ENCODE measurements around the gene PIGL.

GRCh38 chr17:16197276-16197675 is 19.7 kb upstream of the PIGL start:
- TF ChIP-seq POLR2A (IDR thresholded peaks at IDR 0.05; ENCODE audit: low read depth, low read length) = no peak
- TF ChIP-seq, protein P1, sequence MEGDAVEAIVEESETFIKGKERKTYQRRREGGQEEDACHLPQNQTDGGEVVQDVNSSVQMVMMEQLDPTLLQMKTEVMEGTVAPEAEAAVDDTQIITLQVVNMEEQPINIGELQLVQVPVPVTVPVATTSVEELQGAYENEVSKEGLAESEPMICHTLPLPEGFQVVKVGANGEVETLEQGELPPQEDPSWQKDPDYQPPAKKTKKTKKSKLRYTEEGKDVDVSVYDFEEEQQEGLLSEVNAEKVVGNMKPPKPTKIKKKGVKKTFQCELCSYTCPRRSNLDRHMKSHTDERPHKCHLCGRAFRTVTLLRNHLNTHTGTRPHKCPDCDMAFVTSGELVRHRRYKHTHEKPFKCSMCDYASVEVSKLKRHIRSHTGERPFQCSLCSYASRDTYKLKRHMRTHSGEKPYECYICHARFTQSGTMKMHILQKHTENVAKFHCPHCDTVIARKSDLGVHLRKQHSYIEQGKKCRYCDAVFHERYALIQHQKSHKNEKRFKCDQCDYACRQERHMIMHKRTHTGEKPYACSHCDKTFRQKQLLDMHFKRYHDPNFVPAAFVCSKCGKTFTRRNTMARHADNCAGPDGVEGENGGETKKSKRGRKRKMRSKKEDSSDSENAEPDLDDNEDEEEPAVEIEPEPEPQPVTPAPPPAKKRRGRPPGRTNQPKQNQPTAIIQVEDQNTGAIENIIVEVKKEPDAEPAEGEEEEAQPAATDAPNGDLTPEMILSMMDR (IDR thresholded peaks at IDR 0.05; ENCODE audit: extremely low read depth in 1 of 2, insufficient read depth in 1 of 2, low read depth in 1 of 2, low read length in 2 of 2) = no peak
- TF ChIP-seq POLR2AphosphoS5 (IDR thresholded peaks at IDR 0.05; ENCODE audit: insufficient read depth, low read depth, low read length) = no peak
- TF ChIP-seq MAX (IDR thresholded peaks at IDR 0.05; ENCODE audit: insufficient read depth, insufficient read length) = no peak
- no peak for TF ChIP-seq EZH2 (IDR thresholded peaks at IDR 0.05; ENCODE audit: borderline replicate concordance, low read depth, low read length, severe bottlenecking)
- TF ChIP-seq MYC (IDR thresholded peaks at IDR 0.05; ENCODE audit: low read depth, low read length) = no peak

Measured in endothelial cell of umbilical vein (primary cell).